ENCODE measurements around the gene SRP14.
A peak's percentile ranks its signal among the peaks of the same experiment; 100 is the strongest.

SRP14 gene

DNA sequence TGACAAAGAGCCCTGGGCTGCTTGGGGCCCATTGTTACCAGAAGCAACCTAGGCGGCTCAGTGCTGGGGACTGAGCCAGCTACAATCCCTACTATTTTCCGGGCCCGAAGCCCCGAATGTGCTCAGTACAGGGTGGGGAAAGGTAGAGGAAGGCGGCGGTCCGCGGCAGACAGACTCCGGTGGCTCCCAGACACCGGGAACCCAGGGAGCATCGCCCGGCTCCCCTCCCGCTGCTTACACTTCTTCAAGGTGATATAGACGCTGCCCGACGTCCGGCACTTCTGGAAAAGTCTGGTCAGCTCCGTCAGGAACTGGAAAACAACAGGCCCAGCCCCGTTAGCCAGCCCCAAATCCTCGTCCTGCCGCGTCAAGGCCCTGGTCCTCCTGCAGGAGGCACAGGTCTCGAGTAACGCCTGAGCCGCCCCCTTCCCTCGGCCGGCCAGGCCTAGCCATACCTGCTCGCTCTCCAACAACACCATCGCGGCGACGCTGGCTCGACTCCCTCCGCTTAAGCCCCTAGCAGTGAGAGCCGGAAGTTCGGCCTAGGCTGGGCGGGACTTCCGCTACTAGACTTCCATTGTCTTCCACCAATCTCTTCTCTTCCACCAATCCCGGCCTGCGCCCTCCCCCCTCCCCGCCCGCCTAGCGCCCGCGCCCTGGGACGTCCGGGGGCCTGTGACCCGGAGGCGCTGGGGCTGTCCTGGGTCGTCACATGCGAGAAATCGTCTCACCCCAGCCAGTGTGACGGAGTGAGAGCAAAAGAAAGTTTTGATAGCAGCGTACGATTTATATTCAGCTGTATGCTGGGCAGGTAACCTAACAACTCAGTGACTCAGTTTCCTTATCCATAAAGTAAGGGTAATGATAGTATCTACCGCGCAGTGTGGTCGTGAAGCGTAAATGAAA, at the start of gene SRP14:
Gene SRP14 (minus strand): TSS at position 544 of the 906 bp plus-strand sequence. CDS start 65 bp downstream, at position 479.
- peak; percentile 42 for TF ChIP-seq CTCF (IDR thresholded peaks at IDR 0.05)
- Histone ChIP-seq H3K4me1 (ENCODE audit: control insufficient read depth in 1 of 2, insufficient read depth in 1 of 2, low read depth in 1 of 2, low read length in 1 of 2) (peaks cover 16% of the 10 kb centered on the region in 2 experiments), H3K9me3 (no peaks in the 10 kb centered on the region), H3K4me3 (ENCODE audit: low read depth in 1 of 2, low read length in 1 of 2) (peak within 1 kb of the TSS; percentile 91 to 93), H3K36me3 (peaks cover 33% of the 10 kb centered on the region), H3K27ac (peak within 1 kb of the TSS; percentile 86), H3K27me3 (no peaks in the 10 kb centered on the region)

GRCh38 chr15:40087991-40088928, 49.3 kb upstream of the SRP14 start:
- H3K4me3 ChIP-seq (ENCODE audit: low read depth in 1 of 2, low read length in 1 of 2), result no peak overlapping the region
- H3K27ac ChIP-seq, result no peak overlapping the region
- no peak for TF ChIP-seq CTCF (IDR thresholded peaks at IDR 0.05)
- no peaks in the 10 kb centered on the region for H3K27me3 ChIP-seq
- H3K9me3 ChIP-seq, result no peaks in the 10 kb centered on the region
- peaks cover 21% of the 10 kb centered on the region for H3K36me3 ChIP-seq
- H3K4me1 ChIP-seq (ENCODE audit: control insufficient read depth in 1 of 2, insufficient read depth in 1 of 2, low read depth in 1 of 2, low read length in 1 of 2), result no peaks in the 10 kb centered on the region

GRCh38 chr15:40087068-40087810, 48.3 kb upstream of the SRP14 start:
- no peak for TF ChIP-seq CTCF (IDR thresholded peaks at IDR 0.05)
- peaks cover 1 to 2% of the 10 kb centered on the region in 2 experiments for H3K4me1 ChIP-seq (ENCODE audit: control insufficient read depth in 1 of 2, insufficient read depth in 1 of 2, low read depth in 1 of 2, low read length in 1 of 2)
- peaks cover 21% of the 10 kb centered on the region for H3K36me3 ChIP-seq
- no peaks in the 10 kb centered on the region for H3K9me3 ChIP-seq
- no peaks in the 10 kb centered on the region for H3K27me3 ChIP-seq
- no peak overlapping the region for H3K4me3 ChIP-seq (ENCODE audit: low read depth in 1 of 2, low read length in 1 of 2)
- no peak overlapping the region for H3K27ac ChIP-seq

- Histone ChIP-seq H3K27ac (no peak overlapping the region), H3K27me3 (no peaks in the 10 kb centered on the region), H3K36me3 (peaks cover 7% of the 10 kb centered on the region), H3K9me3 (no peaks in the 10 kb centered on the region), H3K4me3 (ENCODE audit: low read depth in 1 of 2, low read length in 1 of 2) (no peak overlapping the region), H3K4me1 (ENCODE audit: control insufficient read depth in 1 of 2, insufficient read depth in 1 of 2, low read depth in 1 of 2, low read length in 1 of 2) (peaks cover 13 to 14% of the 10 kb centered on the region in 2 experiments)
- TF ChIP-seq CTCF (IDR thresholded peaks at IDR 0.05), result no peak
Measured at GRCh38 chr15:40085266-40085665, 46.3 kb upstream of the SRP14 start.

DNA sequence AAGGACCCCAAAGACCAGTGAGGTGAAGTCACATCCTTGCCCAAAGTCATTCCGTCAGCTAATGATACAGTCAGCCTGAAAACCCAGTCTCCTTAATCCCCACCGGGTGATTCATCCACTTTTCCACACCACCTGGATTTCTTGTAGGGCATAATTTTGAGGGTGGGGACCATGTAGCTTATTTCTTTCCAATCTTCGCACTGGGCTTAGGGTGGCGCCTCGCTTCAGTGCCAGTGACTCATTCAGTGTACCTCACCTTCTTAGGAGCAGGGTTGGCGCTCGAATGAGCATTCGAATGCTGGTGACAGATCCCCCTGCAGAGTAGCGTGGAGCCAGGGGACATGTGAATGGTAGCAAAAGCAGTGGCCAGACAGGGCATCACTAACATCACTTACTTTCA, 45.7 kb upstream of the SRP14 start:
- Histone ChIP-seq H3K4me3 (ENCODE audit: low read depth in 1 of 2, low read length in 1 of 2) (no peak overlapping the region), H3K4me1 (ENCODE audit: control insufficient read depth in 1 of 2, insufficient read depth in 1 of 2, low read depth in 1 of 2, low read length in 1 of 2) (peaks cover 13 to 14% of the 10 kb centered on the region in 2 experiments), H3K27me3 (no peaks in the 10 kb centered on the region), H3K27ac (no peak overlapping the region), H3K36me3 (peaks cover 1% of the 10 kb centered on the region), H3K9me3 (no peaks in the 10 kb centered on the region)
- TF ChIP-seq CTCF (IDR thresholded peaks at IDR 0.05), result no peak
